Astrocyte of the cerebellum (primary cell): ENCODE results near the gene KIAA1328.

Source experiments
- DNase-seq: peaks from one replicate; pipeline ENCODE4 v3.0.0-alpha.2; 2011; ENCODE audit warnings: low read depth
- H3K4me3 ChIP-seq: 2 replicates; pipeline ENCODE4 v1.5.1; 2011; ENCODE audit warnings: mild to moderate bottlenecking, low read depth, low read length, moderate library complexity
- CTCF ChIP-seq: IDR thresholded peaks from 2 replicates; pipeline ENCODE4 v1.5.1; 2012; ENCODE audit warnings: low read length, low read depth, moderate library complexity, mild to moderate bottlenecking; ENCODE audit errors: missing control alignments
- in situ Hi-C: cut with HindIII; loops from 2 replicates; pipeline ENCODE4 v1.10.0; 2017; ENCODE audit warnings: low sequenced_read_pairs

KIAA1328 gene

GRCh38 chr18:36977121-36977520 is 148.2 kb downstream of the KIAA1328 start:
- no peak for TF ChIP-seq CTCF
- H3K4me3 ChIP-seq, result no peak overlapping the region
- in situ Hi-C loops, result no loop called here
- DNase-seq, result no peak

- in situ Hi-C loops, result no loop called here
- no peak for TF ChIP-seq CTCF
- no peak for DNase-seq
- H3K4me3 ChIP-seq, result no peak overlapping the region
Measured at GRCh38 chr18:36993068-36993467, 164.1 kb downstream of the KIAA1328 start.

GRCh38 chr18:37006742-37007141 is 177.8 kb downstream of the KIAA1328 start:
- no peak for DNase-seq
- in situ Hi-C loops, result no loop called here
- H3K4me3 ChIP-seq, result no peak overlapping the region
- TF ChIP-seq CTCF, result no peak

GRCh38 chr18:37012452-37012851 is 183.5 kb downstream of the KIAA1328 start:
- no peak for DNase-seq
- TF ChIP-seq CTCF, result no peak
- no peak overlapping the region for H3K4me3 ChIP-seq
- in situ Hi-C loops, result no loop called here

GRCh38 chr18:37019157-37019827 is 190.4 kb downstream of the KIAA1328 start:
- peak; percentile 61 for TF ChIP-seq CTCF
- in situ Hi-C loops, result no loop called here
- no peak overlapping the region for H3K4me3 ChIP-seq
- DNase-seq, result peak; percentile 6

- no peak overlapping the region for H3K4me3 ChIP-seq
- no peak for DNase-seq
- in situ Hi-C loops, result no loop called here
- no peak for TF ChIP-seq CTCF
Measured at GRCh38 chr18:37033419-37033818, 204.5 kb downstream of the KIAA1328 start.
